HG02642 (cell line): Measurements from ENCODE around the gene PALB2.
A peak's percentile ranks its signal among the peaks of the same experiment; 100 is the strongest.

Experiments
- ATAC-seq: cut with Tn5 transposase; IDR thresholded peaks from one replicate; pipeline ENCODE4 v1.9.1; 2021; ENCODE audit warnings: mild to moderate bottlenecking; ENCODE audit not compliant: unreplicated experiment, poor library complexity

Gene PALB2

DNA sequence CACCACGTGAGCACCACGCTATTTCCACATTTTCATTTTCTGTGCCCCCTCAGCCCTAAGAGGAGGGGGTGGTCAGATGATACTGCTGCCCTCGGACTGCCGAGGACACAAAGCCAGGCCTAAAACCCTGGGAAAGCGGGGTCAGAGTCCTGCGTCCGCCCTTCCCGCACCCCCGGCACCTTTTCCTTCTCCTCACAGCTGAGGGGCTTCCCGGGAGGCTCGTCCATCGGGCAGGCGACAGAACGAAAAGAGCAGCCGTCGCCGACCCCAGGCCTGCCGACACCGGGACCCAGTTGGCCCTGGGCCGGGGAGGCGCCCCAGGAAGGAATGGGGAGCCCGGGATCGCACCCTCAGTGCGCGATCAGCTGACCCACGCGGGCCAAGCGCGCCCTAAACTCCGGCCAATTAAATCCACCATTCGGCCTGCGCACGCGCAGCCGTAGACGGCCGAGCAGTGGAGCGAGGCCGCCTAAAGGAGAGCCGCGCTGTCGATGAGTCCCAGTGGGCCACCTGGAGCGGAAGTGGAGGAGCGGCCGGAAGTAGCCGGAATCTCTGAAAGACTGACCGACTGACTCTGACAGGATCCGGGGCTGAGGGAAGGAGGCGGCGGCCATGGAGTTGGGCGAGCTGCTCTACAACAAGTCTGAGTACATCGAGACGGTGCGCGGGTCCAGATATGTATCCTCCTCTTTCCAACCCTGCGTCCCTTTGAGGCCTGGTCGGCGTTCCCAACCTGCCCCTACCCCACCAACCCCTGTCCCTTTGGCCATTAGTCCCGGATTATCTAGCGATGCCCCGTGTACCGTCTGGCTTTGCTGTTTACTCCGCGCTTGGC, at the start of gene PALB2, which contains the start of gene DCTN5:
Gene PALB2, minus strand, starts transcription at position 380 of the 835 bp plus-strand sequence. Its CDS starts 153 bp downstream, at position 227.
Gene DCTN5, plus strand, starts transcription at position 536 of the 835 bp plus-strand sequence. Its CDS starts 77 bp downstream, at position 613.
- ATAC-seq, result peak; percentile 98

DNA sequence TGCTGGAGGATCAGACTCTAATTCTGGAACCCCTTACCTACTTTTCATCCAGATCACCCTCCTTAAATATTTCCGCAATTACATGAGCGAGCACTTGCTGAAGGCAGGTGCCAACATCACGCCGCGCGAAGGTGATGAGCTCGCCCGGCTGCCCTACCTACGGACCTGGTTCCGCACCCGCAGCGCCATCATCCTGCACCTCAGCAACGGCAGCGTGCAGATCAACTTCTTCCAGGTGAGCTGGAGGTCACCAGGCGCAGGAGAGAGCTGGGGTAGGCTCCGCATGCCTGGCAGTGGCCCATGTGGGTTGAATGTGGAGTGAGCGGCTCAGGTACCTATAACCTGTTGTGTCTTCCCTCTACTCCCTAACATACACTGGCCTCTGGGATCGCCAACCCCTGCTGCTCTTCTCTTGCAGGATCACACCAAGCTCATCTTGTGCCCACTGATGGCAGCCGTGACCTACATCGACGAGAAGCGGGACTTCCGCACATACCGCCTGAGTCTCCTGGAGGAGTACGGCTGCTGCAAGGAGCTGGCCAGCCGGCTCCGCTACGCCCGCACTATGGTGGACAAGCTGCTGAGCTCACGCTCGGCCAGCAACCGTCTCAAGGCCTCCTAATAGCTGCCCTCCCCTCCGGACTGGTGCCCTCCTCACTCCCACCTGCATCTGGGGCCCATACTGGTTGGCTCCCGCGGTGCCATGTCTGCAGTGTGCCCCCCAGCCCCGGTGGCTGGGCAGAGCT, 48.5 kb upstream of the PALB2 start:
- no peak for ATAC-seq

DNA sequence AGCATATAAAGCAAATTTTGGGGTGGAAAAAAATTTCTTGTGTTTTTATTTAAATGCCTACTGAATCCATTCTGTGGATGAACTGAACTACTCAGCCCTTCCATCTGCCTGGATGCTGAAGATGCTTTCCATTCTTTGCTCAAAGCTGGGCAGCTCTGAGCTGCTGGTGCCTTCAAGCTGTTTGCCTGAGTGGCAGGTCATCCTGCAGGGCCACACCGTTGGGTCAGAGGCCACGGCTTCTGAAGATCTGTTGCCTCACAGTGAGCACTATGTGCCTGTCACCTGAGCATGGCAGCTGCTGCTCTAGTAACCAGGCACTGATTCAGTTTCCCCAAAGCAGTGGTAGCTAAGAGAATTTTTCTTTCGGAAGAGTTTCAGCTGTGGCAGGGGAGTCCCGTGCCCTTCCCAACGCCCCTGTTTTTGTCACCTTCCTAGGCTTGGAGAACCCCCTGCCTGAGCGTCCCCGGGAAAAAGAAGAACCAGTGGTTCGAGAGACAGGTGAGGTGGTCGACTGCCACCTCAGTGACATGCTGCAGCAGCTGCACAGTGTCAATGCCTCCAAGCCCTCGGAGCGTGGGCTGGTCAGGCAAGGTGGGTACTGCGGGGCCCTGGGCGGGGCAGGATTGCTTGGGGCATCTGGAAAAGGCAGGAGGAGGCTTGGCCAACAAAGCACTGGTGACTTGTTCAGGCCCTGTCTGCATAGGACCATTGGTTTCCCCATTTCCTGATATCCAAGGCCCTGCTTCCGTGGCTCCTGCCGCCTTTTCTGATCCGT, 46.1 kb upstream of the PALB2 start:
- ATAC-seq, result no peak

DNA sequence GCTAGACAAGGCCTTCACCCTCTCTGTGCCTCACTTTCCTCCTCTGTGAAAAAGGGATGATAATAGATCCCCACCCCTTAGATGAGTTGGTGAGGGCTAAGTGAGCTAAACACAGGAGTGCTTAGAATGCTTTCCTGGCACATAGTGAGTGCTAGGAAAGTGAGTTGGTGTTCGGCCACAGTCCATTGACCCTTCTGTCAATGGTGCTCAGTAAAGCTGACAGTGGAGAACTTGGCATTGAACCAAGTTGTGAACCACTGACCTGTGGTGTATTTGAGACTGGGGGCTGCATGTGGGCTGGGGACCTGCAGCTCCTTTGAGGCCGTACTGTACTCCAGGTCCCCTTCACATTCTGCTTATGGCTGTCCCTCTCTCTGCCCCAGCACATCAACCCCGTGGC, 42.4 kb upstream of the PALB2 start:
- no peak for ATAC-seq

DNA sequence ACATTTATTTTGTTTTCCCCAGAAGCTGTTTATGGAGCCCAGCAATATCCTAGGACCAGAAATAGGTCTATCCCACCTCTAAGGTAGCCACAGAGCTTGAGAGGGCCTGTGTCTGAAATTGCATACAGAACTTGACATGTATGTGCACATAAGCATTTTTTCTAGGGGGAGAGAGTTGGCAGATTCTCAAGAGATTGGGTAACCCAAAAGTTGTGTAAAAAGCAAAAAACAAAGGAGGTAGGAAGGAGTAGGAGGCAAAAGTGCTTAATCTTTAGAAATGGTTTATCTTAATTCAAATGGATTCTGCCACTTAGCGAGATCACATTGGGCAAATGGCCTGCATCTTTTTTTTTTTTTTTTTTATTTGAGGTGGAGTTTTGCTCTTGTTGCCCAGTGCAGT, 41.1 kb upstream of the PALB2 start:
- no peak for ATAC-seq

DNA sequence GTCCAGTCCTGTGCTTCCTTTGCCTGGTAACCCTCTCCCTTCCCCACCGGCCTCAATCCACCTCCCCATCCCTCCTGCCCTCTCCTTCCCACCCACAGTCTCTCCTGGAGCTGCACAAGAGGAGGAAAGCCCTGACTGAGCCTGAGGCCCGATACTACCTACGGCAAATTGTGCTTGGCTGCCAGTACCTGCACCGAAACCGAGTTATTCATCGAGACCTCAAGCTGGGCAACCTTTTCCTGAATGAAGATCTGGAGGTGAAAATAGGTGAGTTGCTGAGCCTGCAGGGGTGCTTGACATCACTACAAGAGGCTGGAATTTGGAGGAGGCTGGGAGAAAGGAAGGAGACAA, 38.9 kb upstream of the PALB2 start:
- ATAC-seq, result no peak

DNA sequence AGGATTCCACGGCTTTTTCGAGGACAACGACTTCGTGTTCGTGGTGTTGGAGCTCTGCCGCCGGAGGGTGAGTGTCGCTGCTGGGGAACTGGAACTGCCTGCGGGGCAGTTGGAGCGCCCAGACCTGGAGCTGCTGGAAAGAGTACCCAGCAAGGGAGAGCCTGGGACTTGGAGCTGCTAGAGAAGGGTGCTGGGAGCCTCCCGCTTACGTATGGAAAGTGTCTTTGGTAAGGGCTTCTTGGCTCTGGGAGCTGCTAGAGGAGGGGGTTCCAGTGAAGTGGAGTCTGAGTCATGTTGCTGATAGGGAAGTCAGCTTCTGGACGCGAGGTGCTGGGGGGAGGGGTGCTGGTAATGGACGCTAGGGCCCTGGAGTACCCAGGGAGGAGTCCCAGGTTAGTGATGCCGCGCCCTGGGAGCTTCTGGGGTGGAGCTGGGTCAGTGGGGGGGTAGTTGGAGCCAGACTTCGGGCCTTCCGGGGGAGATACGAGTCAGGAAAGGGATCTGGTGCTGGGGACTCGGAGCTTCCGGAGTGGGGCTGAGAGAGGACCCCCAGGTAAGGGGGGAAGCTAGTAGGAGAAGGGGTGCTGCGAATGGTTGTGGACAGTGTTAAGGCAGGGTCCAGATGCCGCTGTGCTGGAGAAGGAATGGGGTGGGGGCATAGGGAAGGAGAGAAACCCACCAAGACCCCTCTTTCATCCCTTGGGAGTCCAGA, 38.3 kb upstream of the PALB2 start:
- peak; percentile 10 for ATAC-seq

DNA sequence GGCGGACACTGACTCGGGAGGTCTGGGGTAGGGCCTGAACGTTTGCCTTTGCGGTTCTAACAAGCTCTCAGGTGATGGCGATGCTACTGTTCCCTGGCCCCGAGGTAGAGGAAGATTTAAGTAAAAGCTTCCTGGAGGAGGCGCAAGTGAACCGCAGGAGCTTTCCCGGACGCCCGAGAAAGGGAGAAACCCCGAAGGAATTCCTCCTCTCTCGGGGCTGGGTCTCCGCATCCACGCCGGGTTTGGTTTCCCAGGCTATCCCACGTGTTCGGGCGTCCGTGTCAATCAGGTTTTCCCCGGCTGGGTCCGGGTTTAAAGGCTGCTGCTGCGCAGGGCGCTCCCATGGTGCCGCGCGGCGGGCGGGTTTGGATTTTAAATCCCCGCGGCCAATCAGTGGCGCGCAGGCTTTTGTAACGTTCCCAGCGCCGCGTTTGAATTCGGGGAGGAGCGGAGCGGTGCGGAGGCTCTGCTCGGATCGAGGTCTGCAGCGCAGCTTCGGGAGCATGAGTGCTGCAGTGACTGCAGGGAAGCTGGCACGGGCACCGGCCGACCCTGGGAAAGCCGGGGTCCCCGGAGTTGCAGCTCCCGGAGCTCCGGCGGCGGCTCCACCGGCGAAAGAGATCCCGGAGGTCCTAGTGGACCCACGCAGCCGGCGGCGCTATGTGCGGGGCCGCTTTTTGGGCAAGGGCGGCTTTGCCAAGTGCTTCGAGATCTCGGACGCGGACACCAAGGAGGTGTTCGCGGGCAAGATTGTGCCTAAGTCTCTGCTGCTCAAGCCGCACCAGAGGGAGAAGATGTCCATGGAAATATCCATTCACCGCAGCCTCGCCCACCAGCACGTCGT, 37.5 kb upstream of the PALB2 start, which contains the start of gene PLK1:
Gene PLK1, plus strand, starts transcription at position 460 of the 844 bp plus-strand sequence. Its CDS starts 44 bp downstream, at position 504.
- peak; percentile 88 for ATAC-seq

DNA sequence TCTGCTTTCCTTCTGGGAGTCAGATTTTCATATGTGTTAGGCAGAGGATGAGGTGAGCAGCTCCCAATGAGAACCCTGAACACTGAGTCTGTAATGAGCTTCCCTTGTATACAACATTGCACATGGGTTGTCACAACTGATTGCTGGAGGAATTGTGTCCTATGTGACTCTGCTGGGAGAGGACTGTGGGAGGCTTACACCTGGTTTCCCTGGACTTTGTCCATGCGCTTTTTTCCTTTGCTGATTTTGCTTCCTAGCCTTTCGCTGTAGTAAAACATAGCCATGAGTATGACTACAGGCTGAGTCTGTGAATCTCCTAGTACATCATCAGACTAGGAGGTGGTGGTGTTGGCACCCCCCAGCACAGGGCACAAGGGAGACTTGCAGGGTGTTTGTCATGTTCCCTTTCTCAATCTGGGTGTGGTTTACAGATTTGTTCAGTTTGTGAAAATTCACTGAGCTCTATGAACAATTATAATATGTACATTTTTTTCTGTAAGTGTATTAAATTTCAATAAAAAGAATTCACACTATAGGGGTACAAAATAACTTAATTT, 35.9 kb upstream of the PALB2 start:
- ATAC-seq, result no peak

DNA sequence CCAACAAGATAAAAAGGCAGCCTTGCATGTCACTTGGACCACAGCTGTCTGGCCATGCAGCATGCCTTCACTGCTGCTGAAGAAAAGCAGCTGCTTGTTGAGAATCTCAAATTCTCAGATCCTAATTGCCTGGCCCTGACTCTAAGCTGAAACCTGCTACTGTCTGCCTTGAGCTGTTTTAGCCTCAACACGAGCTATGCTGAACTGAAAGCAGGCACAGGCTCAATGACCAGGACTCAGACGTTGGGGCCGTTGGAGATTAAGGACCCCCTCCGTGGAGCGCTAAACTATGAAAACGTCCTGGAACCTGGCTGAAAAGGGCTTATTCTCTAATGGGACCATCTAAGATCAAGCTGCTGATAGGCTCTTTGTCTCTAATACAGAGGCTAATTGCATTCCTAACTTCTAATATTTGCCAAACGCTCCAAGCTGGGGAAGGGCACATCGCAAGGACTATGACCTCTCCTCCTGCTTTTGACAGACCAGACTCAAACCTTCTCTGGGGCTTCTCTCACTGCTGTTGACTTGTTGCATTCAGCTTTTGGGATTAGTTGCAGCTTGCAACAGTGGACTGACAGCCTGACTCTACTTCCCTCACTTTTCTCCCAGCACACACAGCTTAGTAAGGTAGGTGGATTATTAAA, 33.0 kb upstream of the PALB2 start:
- ATAC-seq, result no peak

DNA sequence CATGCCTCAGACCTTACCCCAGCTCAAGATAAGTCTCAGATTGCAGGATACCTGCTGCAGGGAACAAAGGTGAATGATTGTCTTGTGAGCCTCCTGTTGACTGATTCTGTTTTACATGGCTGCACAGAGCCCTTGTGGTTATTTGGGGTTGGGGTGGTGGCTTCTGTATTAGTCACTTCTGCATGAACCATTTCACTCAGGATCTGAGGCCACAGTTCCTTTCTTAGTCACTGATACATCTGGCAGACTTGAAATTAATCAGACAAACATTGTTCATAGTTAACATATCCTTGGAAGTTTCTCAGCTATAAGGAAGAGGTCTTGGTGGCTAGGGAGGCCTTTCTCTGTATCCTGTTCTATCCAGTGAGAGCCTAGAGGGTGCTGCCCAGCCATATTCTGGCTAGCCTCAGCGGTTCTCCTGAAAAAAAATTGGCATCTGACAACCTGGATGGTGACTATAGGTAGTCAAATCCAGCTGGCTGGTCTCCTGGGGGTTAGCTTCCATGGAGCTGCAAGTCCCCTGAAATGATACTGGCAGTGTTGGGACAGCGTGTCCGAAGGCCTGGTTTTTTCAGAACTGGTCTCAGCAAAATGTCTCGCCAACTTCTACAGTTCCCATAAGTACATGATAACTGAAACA, 29.1 kb upstream of the PALB2 start:
- ATAC-seq, result peak; percentile 93

DNA sequence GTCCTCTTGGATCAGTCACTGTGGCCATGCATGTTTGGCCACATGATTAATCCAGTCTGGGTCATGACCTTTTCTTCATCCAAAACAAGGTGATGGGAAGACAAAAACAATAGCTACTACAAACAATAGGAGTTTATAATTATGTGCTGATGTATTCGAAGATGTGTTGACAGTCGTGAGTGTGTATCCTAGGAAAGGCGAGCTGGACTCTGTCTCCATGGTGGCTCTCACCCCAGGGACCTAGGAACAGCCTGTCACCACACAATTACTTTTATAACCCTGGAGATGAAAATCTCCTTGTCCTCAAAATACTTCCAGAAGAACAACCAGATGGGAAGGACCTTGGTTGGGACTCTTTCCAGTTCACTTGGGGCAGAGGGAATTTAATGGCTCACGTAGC, 27.8 kb upstream of the PALB2 start:
- ATAC-seq, result no peak

DNA sequence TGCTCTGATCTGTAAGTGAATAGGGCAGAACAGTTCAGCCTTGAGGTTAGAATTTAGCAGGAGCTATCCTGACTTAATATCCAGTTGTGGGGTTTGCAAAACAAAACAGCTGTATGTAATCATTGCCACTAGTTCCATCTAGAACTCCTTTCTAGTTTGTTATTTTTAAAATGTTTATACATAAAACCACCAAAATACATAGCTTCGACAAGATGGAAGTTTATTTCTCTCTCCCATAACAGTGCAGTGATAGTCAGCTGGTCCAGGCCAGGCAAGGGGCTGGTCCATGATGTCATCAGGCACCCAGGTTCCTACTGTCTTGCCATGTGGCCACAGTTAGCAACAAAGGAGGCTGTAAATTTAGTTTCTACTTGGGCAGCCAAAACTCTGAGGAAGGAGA, 27.1 kb upstream of the PALB2 start:
- no peak for ATAC-seq

DNA sequence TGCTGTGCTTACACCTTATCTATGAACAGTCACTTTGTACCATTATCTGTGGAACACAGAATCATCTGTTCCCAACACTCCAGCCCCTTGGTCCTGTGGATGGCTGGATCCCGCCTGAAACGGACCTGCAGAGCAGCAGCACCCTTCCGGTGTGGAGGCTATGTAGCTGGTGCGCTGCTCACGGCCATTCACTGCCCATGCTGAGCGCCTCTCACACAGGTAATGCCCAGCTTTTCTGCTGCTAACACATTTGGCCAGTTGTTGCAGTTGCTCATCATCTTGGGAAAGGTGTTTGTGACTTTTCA, 26.2 kb upstream of the PALB2 start:
- ATAC-seq, result no peak

DNA sequence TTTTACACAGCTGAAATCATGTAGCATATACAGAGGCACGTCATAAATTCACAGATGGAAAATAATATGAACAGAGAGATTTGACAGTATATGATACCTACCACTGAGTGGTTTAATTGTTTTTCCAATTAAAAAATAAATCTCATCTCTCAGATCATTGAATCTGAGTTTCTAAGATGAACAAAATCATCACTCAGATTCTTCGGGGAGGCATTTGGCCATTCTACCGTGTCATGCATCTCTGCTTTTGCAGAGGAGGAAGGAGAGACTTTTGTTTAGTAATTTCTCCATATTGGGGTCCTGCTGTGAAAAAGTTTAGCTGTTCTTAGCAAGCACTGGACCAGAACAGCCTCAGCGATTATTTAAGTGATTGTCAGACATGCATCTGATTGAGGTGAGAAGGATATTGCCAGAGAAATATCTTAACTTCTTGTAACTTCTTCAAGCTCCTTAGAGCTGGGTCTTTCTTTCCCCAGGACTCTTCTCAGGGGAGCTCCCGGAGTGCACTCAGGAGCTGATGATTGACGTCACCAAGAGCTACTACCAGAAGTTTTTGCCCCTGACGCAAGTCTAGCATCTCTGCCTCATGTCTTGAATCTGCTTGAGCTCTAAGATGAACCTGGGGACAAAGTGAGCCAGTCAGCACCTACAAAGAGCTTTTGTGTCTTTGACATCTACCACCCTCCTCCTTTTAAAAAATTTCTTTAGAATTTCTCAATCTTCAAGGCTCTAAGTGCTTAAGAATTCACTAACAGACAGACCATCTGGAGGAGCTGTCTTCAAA, 25.7 kb upstream of the PALB2 start:
- no peak for ATAC-seq

DNA sequence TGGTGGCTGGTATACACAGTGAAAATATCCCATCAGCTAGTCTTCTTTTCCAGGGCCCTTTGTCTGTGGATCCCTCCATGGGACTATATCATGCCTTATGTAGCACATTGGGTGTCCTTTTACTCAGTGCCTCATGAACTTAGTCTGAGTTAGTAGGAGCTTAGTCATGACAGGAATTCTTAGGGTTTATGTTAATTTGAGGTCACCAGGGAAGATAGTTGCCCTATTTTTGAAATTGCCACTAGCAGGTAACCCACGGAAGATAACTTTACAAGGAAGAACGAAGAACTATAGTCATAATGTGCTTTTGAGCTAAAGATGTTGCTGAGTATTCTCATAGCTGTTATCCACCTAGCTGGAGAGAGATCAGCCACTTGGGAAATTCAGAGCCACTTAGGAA, 22.8 kb upstream of the PALB2 start:
- ATAC-seq, result no peak

DNA sequence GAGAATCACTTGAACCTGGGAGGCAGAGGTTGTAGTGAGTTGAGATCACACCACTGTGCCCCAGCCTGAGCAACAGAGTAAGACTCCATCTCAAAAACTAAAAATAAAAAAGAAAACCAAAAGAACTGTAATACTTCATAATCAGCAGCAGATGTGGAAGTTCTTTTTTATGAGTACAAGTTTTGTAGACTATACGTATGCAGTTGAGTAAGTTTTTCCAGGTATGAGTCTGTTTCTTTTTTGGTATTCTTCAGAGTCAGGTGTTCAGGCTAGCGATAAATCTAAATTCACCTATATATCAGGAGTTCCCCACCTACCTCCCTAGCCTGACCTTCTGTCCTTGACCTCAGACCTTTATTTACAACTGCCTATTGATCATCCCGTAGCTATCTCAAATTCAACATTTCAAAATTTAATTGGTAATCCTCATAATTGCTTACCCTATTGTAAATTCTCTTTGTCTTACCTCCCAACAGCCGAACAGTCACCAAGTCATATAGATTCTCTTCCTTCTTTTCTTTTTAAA, 10.9 kb upstream of the PALB2 start:
- ATAC-seq, result no peak
